GM12874 (cell line): ENCODE measurements around the gene POGK.

Source experiments
- TF ChIP-seq, protein P1 (sequence below): IDR thresholded peaks from 2 replicates; pipeline ENCODE4 v1.5.1; 2011; ENCODE audit warnings: low read depth, mild to moderate bottlenecking, control low read depth, low read length, moderate library complexity; ENCODE audit not compliant: insufficient read depth

POGK gene

DNA sequence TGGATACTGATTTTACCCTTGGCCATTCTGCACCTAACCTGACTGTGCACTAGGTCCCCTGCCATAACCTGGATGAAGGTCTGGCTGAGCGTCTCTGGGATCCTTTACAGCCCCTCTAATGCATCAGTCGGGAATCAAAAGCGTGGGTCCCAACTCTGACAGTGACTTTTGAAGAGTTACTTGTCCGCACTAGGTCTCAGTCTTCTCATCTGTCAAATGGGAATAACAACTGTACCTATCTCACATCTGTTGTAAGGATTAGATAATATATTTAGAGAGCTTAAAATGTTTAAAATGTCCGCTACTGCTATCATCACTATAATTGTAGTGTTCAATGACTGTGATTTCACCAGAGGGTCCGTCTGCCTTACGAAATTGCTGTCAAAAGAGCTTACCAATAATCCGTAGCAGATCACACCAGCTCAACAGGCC, 36.0 kb downstream of the POGK start:
- TF ChIP-seq, protein P1, sequence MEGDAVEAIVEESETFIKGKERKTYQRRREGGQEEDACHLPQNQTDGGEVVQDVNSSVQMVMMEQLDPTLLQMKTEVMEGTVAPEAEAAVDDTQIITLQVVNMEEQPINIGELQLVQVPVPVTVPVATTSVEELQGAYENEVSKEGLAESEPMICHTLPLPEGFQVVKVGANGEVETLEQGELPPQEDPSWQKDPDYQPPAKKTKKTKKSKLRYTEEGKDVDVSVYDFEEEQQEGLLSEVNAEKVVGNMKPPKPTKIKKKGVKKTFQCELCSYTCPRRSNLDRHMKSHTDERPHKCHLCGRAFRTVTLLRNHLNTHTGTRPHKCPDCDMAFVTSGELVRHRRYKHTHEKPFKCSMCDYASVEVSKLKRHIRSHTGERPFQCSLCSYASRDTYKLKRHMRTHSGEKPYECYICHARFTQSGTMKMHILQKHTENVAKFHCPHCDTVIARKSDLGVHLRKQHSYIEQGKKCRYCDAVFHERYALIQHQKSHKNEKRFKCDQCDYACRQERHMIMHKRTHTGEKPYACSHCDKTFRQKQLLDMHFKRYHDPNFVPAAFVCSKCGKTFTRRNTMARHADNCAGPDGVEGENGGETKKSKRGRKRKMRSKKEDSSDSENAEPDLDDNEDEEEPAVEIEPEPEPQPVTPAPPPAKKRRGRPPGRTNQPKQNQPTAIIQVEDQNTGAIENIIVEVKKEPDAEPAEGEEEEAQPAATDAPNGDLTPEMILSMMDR, result no peak

DNA sequence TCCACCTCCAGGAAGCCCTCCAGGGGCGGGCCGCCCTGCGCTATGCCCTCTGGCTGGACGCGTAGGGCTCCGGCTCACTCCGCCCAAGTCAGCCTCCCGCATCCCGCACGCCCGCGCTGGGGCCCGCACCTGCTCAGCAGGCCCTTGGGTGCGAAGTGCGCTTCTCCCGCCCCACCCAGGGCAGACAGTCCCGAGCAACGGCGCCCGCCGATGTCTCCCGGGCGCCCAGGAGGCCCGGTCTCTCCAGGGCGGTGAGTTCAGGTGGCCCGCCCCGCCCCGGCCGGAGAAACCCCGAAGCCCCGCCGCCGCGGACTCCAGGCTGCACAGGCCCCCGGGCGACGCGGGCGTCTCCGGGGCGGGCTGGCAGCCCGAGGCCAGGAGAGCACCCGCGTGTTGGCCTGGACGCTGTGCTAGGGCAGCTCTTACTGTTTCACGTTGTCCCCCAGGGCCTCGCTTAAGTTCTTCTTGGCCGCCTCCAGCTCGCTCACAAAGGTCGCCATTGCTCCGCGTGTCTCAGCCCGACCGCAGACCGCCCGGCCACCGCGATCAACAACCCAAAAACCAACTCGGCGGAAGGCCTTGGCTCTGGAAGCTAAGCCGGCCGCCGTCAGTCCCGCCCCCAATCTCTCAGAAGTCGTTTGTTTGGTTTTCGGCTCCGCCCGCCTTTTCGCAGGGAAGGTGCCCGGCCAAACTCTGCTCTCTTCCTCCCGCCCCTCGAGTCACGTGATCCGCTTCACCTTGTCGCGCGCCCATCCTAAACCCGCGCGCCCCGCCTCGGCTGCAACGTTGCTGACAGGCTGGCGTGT, 36.7 kb downstream of the POGK start, which contains the start of gene TADA1:
Gene TADA1, minus strand, starts transcription at position 531 of the 806 bp plus-strand sequence. Its CDS starts 31 bp downstream, at position 500.
- TF ChIP-seq, protein P1, result 0 out of 2 replicates have a peak, but pooled peaks have one; percentile 7

DNA sequence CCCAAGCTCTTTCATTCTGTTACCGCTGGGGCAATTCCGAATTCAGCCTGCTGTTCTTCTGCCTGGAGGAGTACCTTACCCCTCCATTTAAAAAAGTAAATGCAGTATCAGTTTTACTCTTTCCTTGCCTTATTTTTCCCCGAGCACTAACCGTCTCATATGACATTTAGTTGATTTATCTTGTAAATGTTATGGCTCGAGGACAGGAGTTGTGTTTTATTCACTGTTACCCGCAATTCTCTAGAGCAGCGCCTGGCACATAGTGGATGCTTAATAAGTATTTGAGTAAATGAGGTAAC, 37.2 kb downstream of the POGK start:
- TF ChIP-seq, protein P1, result no peak

DNA sequence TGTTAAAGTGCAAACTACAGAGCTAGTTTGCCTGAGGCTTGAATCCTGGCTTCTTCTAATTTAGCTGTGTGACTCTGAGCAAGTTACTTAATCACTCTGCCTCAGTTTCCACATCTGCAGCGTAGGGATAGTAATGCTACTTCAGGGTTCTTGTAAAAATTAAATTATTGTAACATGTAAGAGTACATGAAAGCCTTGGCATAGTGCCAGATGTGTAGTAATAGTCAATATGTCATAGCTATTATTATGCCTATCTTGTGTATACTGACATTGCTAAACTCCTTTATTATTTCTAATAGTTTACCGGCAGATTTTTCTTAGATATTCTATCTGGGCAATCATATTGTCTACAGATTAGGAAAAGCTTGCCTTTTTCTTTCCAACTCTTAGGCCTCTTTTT, 43.6 kb downstream of the POGK start:
- TF ChIP-seq, protein P1, result no peak

DNA sequence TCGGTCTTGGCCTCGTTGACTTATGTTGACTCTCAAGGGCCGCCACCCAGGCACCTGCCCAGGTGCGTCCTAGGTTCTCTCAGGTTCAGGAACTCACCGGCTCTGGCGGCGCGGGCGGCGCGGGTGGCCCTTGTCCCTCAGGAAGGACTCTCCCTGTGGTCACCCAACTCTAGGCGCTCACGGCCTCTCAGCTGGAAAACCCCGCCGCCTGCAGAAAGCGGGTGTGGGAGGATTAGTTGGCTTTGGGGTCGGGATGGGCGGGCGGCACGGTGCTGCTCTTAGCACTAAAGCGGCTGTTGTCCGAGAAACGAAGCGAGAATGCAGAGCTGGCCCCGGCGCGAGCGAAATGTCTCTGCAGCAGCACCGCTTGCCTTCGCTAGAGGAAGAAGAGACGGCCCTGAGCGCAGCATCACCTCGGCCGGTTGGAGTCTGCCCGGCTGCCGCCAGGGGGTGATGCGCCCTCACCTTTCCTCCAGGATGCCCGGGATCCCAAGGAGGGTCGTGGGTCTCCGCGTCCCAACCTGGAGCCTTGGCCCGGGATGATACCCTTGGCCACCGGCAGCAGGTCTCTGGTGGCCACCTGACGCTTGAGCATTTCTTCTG, 44.9 kb downstream of the POGK start:
- TF ChIP-seq, protein P1, result peak; percentile 74

DNA sequence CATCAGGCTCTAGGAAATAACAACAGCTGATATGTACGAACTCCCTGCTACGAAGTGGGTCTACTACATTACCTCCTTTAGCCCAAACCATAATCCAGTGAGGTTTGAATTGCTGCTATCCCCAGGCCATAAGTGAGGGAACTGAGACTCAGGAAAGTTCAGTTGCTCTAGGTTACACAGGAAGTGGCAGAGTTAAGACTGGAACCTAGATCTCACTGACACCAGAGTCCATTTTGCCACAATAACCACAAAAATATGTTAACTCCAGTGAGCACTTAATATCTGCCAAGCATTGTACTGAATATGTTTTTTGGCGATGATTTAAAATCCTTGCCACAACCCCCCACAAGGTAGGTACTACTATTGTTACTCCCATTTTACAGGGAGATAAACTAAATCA, 45.7 kb downstream of the POGK start:
- TF ChIP-seq, protein P1, result no peak

DNA sequence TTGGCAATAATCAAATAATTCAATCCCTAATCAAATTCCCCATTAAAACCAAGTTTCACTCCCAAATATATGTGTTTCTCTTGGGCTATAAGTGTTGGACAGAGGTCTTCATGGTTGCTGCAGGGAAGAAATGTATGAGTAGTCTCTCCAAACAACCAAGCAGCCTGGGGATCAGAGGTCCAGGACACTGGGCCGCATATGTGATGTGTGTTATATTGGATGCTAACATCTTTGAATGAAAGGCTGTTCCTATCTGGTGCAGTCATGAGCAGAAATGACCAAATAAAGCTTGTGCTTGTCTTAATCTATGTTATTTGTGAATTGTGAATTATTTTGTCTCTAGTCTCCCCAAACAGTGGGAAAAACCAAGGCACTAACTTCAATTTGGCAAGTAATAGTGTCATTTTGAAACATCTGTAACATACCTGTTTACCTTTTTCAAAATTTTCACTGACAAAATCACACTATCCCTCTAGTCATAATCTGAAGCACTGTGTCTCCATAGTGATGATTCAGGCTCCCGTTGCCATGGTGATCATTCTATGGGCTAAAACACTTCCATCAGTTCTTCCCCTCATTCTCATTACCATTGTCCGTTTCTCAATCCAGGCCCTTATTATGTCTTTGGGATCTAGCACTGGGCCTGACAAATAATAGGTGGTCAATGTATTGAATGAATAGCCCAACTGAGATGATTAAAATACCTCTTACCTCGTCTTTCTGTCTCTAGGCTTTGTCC, 49.3 kb downstream of the POGK start:
- TF ChIP-seq, protein P1, result no peak
